ENCODE data around the gene BCAS1.

BCAS1 gene

GRCh38 chr20:54000262-54000661, 70.1 kb downstream of the BCAS1 start (continued):
- no peak for TF ChIP-seq ZNF146 (tag by site-specific recombination; IDR thresholded peaks at IDR 0.05)
- TF ChIP-seq ZNF175 (tag by site-specific recombination; IDR thresholded peaks at IDR 0.05) = no peak

GRCh38 chr20:53999077-53999476, 71.3 kb downstream of the BCAS1 start:
- ChIA-PET POLR2A (no interaction called here), CTCF (no interaction called here)
- Histone ChIP-seq H3K9me3 (ENCODE audit: control insufficient read depth, insufficient read depth, low read depth, low read length) (no peaks in the 10 kb centered on the region), H3K36me3 (ENCODE audit: control insufficient read depth in 2 of 2, insufficient read depth in 1 of 2, low read length in 2 of 2) (no peaks in the 10 kb centered on the region), H3K4me3 (ENCODE audit: low read depth, low read length) (no peak overlapping the region), H3K27ac (ENCODE audit: extremely low read depth, low read depth, low read length) (no peak overlapping the region), H3K4me1 (ENCODE audit: control insufficient read depth, insufficient read depth, low read length) (no peaks in the 10 kb centered on the region)
- TF ChIP-seq ZNF146 (tag by site-specific recombination; IDR thresholded peaks at IDR 0.05) (no peak), ZNF280C (tag by site-specific recombination; IDR thresholded peaks at IDR 0.05) (no peak), ZNF341 (tag by site-specific recombination; IDR thresholded peaks at IDR 0.05; ENCODE audit: low read depth) (no peak), SETDB1 (IDR thresholded peaks at IDR 0.05; ENCODE audit: insufficient read length, low read length) (no peak), ZBTB44 (tag by site-specific recombination; IDR thresholded peaks at IDR 0.05) (no peak), PATZ1 (tag by site-specific recombination; IDR thresholded peaks at IDR 0.05) (no peak), RBAK (tag by site-specific recombination; IDR thresholded peaks at IDR 0.05) (no peak), ZNF514 (tag by site-specific recombination; IDR thresholded peaks at IDR 0.05) (no peak), ZNF174 (tag by site-specific recombination; IDR thresholded peaks at IDR 0.05) (no peak)

GRCh38 chr20:53996584-53997486, 73.6 kb downstream of the BCAS1 start:
- H3K4me3 ChIP-seq (ENCODE audit: low read depth, low read length) = no peak overlapping the region
- no peaks in the 10 kb centered on the region for H3K36me3 ChIP-seq (ENCODE audit: control insufficient read depth in 2 of 2, insufficient read depth in 1 of 2, low read length in 2 of 2)
- H3K9me3 ChIP-seq (ENCODE audit: control insufficient read depth, insufficient read depth, low read depth, low read length) = no peaks in the 10 kb centered on the region
- H3K27ac ChIP-seq (ENCODE audit: extremely low read depth, low read depth, low read length) = no peak overlapping the region
- TF ChIP-seq ZFP41 (tag by site-specific recombination; IDR thresholded peaks at IDR 0.05; ENCODE audit: borderline replicate concordance) = no peak
- peak; percentile 85 for TF ChIP-seq REST (tag by site-specific recombination; IDR thresholded peaks at IDR 0.05)
- ChIA-PET POLR2A (no interaction called here), CTCF (no interaction called here)
- H3K4me1 ChIP-seq (ENCODE audit: control insufficient read depth, insufficient read depth, low read length) = no peaks in the 10 kb centered on the region

Measured in HEK293 (cell line).